Kidney epithelial cell (primary cell): ENCODE results near the gene SQOR. TPM values are rescaled to one million over a fixed set of nuclear protein-coding genes. Genes with fewer than 3 reads are reported as not detected.

ENCODE experiments used
- DNase-seq: peaks from one replicate; pipeline ENCODE4 v3.0.0-alpha.2; 2010; ENCODE audit warnings: low read depth
- H3K27me3 ChIP-seq: 2 replicates; pipeline ENCODE4 v1.6.0; 2011; ENCODE audit warnings: low read length; ENCODE audit not compliant: control insufficient read depth, insufficient read depth
- H3K36me3 ChIP-seq: 2 replicates; pipeline ENCODE4 v1.5.1; 2011; ENCODE audit warnings: low read length; ENCODE audit not compliant: control insufficient read depth, insufficient read depth
- H3K4me3 ChIP-seq: 2 replicates; pipeline ENCODE4 v1.5.1; 2011; ENCODE audit warnings: low read depth, mild to moderate bottlenecking, control low read depth, low read length
- CTCF ChIP-seq: IDR thresholded peaks from 2 replicates; pipeline ENCODE4 v1.5.1; 2011; ENCODE audit warnings: mild to moderate bottlenecking, moderate library complexity, low read length, control low read depth, inconsistent platforms; ENCODE audit not compliant: insufficient read depth, poor library complexity, severe bottlenecking
- total RNA-seq: library from RNA; depleted of rRNA; stranded (reverse); fragments of >200 nt; gene quantifications from 2 replicates; pipeline ENCODE4 v1.2.3, GENCODE V29; 2015

The SQOR gene
- total RNA-seq, 1 donor from 2014 or later, result 46.2 TPM

GRCh38 chr15:45690581-45691260 is 55.9 kb downstream of the SQOR start:
- DNase-seq, result no peak
- Histone ChIP-seq H3K36me3 (no peaks in the 10 kb centered on the region), H3K4me3 (no peak overlapping the region), H3K27me3 (no peaks in the 10 kb centered on the region)
- TF ChIP-seq CTCF, result no peak

- TF ChIP-seq CTCF, result no peak
- DNase-seq, result no peak
- Histone ChIP-seq H3K4me3 (no peak overlapping the region), H3K27me3 (no peaks in the 10 kb centered on the region), H3K36me3 (no peaks in the 10 kb centered on the region)
These were observed 66.3 kb downstream of the SQOR start for GRCh38 chr15:45701108-45701507.

DNA sequence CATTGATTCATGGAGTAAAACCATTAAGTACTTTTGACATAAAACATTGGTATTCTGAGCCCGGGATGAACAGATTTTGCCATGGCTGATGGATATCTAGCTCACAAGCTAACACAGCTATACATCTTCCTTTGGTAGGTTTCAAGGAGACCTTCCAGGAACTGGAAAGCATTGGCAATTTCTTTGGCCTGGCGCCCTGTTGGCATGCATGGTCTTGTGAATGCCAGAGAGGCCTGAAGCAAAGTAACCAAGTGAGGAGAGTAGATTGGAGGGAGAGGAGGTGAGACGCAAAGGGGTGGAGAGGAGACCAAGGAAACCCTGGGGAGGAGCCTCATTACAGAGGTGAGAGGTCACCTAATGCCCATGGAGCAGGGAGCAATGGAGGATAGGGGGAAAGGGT is 67.2 kb downstream of the SQOR start:
- no peak for TF ChIP-seq CTCF
- Histone ChIP-seq H3K4me3 (no peak overlapping the region), H3K27me3 (no peaks in the 10 kb centered on the region), H3K36me3 (no peaks in the 10 kb centered on the region)
- DNase-seq, result no peak

- no peaks in the 10 kb centered on the region for H3K27me3 ChIP-seq
- H3K4me3 ChIP-seq, result no peak overlapping the region
- no peak for DNase-seq
- H3K36me3 ChIP-seq, result no peaks in the 10 kb centered on the region
- TF ChIP-seq CTCF, result peak; percentile 36
These were observed 69.0 kb downstream of the SQOR start for GRCh38 chr15:45703670-45704328.

- no peaks in the 10 kb centered on the region for H3K27me3 ChIP-seq
- H3K4me3 ChIP-seq, result peak overlapping the region; percentile 50
- no peaks in the 10 kb centered on the region for H3K36me3 ChIP-seq
- no peak for TF ChIP-seq CTCF
- no peak for DNase-seq
These were observed 69.8 kb downstream of the SQOR start for GRCh38 chr15:45704329-45705249.
